IPS-NIHi7 (cell line): Measurements from ENCODE around the gene SCNN1B.
"Not testable (repeated sequence)": the region's sequence is repeated elsewhere in the genome, so short reads cannot be mapped to it uniquely, and the experiment has no call there.

ENCODE experiments used
- DNase-seq: peaks from one replicate; pipeline ENCODE4 v3.0.0; 2012; ENCODE audit warnings: mixed read lengths; ENCODE audit errors: extremely low spot score

The SCNN1B gene

DNA sequence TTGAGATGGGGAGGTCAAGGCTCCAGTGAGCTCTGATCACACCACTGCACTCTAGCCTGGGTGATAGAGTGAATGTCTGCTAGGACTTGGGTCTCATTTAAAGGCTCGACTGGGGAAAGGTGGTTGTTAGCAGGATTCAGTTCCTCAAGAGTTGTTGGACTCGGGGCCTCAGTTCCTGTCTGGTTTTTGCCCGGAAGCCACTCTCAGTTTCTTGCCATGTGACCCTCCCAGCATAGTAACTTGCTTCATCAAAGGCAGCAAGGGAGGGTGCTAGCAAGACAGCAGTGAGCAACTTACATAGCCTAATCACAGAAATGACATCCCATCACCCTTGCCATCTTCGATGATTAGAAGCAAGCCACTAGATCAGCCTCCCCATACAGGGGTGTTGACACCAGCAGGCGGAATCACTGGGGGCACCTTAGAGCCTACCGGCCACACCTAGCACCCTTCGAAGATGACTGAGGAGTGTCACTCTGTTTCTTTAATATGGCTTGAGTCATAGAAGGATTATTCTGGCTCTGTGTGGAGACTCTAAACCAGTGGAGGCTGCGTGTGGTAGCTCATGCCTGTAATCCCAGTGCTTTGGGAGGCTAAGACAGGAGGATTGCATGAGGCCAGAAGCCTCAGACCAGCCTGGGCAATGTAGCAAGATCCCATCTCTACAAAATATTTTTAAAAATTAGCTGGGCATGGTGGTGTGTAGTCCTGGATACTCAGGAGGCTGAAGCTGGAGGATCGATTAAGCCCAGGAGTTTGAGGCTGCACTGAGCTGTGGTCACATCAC lies 13.2 kb upstream of the SCNN1B start:
- DNase-seq, result no peak

GRCh38 chr16:23290189-23291062 lies 11.7 kb upstream of the SCNN1B start:
- DNase-seq, result no peak

- DNase-seq, result no peak
Observed at GRCh38 chr16:23293016-23293415, 9.1 kb upstream of the SCNN1B start.

GRCh38 chr16:23294260-23294659 lies 7.8 kb upstream of the SCNN1B start:
- DNase-seq, result no peak

DNA sequence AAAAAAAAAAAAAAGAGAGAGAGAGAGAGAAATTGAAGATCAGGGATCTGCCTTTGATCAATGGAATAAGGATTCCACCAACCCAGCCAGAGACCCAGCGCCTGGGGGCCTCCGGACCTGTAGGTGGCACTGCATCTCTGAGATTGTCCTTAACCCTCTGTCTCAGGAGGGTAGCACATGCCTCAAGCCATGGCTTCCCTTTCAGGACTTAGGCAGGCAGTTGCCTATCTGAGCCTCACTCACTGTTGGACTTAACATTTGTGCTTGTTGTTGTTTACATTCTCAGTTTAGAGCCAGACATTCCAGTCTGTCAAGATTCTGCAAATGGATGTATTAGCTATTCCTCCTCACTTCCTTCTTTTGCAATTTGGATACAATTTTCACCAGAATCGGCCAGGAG lies 5.1 kb upstream of the SCNN1B start:
- peak; percentile 80 for DNase-seq

DNA sequence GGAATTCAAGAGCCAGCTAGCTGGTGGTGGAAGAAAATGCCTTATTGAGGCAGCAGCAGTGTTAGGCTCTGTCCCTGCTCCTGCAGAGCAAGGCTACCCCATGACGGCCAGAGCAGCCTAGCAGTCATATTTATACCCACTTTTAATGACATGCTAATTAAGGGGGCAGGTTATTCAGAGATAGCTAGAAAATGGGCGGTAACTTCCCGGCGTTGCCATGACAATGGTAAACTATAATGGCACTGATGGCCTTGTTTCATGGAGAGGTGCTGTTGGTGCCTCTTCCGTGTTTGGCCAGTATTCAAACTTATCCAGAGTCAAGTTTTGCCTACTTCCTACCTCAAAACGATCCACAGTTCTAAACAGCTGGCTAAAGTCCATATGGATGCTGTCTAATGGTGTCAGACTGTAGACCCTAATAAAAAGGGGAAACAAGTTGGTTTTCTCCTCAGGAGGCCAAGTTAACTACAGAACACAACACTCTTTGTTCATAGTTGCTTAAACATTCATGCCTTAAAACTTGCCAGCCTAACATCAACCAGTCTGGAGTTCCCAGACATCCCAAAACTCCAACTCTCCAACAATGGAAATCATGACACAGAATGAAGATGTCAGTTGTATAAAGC lies 3.7 kb upstream of the SCNN1B start:
- DNase-seq, result no peak

GRCh38 chr16:23299815-23300214 lies 2.3 kb upstream of the SCNN1B start:
- not testable (repeated sequence) for DNase-seq

GRCh38 chr16:23301251-23302044 lies 654 bp upstream of the SCNN1B start:
- DNase-seq, result no peak

GRCh38 chr16:23303685-23304084 lies 1.6 kb downstream of the SCNN1B start:
- DNase-seq, result no peak

DNA sequence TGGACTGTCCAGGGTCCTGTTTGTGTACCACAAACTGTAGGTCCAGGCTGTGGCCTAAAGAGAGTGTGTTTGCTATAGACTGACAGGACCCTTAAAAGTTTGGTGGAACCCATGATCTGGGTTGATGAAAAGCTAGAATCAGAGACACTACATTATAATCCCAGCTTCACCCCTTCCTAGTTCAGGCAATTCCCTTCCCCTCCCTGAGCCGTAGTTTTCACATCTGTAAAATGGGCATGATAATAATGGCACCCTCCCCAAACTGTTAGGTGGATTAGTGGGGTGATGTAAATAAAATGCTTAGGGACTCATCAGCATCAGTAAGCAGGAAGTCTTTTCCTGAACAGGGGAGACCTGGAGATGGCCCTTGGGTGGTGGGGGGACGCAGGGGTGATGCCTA lies 2.5 kb downstream of the SCNN1B start:
- DNase-seq, result no peak

GRCh38 chr16:23306199-23307100 lies 4.3 kb downstream of the SCNN1B start:
- no peak for DNase-seq

DNA sequence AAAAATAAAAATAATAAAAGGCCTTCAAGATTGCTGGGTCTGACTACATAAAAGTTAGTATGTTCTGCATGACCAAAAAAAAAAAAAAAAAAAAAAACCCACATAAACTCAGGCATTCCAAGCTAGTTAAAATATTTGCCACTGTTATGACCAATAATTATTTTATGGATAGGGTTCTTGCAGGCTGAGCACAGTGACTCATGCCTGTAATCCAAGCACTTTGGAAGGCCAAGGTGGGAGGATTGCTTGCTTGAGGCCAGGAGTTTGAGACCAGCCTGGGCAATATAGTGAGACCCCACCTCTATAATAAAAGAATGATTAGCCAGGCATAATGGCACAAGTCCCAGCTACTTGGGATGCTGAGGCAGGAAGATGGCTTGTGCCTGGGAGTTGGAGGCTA lies 8.1 kb downstream of the SCNN1B start:
- DNase-seq, result no peak

GRCh38 chr16:23310744-23311143 lies 8.6 kb downstream of the SCNN1B start:
- DNase-seq, result no peak

- DNase-seq, result no peak
Observed at GRCh38 chr16:23316232-23316631, 14.1 kb downstream of the SCNN1B start.

DNA sequence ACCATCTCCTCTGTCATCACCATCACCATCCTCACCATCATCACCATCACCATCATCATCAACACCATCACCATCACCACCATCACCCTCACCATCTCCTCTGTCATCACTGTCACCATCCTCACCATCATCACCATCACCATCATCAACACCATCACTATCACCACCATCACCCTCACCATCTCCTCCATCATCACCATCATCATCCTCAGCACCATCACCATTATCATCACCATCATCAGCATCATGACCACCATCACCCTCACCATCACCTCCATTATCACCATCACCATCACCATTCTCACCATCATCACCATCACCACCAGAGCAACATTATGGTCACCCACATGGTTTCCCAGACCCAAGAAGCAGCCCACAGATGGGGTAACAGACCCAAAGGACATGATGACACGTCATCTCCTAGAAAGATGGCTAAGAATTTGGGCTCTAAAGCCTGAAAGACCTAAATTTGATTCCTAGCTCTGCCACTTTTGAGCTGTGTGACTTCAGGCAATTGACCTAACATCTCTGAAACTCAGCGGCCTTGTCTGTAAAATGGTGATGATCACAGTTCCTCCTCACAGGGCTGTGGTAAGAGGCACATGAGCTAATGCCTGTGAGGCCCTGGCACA lies 14.6 kb downstream of the SCNN1B start:
- DNase-seq, result no peak

DNA sequence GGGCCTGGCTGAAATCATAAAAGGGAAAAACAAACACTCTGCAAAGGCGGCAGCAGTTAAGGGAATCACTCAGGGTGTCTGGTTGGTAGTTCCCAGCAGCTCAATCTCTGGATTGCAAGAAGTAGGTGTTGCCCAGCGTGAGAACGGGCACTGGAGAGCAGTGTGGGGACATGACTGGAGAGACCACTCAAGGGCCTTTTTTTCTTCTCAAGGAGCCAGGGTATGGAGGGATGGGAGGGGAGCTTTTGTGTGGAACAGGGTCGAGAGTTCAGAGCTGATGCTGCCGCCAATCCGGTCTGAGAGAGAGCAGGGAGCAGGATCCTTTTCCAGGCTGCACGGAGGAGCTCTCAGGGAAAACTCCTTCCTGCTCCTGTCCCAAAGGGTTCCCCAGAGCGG lies 15.2 kb downstream of the SCNN1B start:
- DNase-seq, result no peak

- DNase-seq, result no peak
Observed at GRCh38 chr16:23317751-23318150, 15.6 kb downstream of the SCNN1B start.

DNA sequence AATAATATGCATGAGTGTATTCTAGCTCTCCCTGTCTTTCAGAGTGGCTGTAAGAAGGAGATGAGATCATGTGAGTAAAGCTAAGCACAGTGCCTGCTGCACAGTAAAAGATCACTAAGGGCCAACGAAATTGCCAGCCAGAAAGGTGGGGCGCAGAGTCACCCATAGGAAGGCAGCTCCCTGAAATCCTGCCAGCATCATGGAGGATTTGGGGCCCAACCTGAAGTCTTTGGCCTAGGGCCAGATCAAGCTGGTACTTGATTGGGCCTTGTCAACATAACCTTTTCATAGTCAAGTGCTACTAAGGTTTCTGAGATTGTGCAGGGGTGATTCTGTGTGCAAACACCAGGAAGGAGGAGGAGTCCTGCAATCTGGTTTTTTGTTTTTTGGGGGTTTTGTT lies 16.5 kb downstream of the SCNN1B start:
- no peak for DNase-seq

- no peak for DNase-seq
Observed at GRCh38 chr16:23319861-23320615, 17.9 kb downstream of the SCNN1B start.
